Measurements from ENCODE around the gene C7.

Gene C7

DNA sequence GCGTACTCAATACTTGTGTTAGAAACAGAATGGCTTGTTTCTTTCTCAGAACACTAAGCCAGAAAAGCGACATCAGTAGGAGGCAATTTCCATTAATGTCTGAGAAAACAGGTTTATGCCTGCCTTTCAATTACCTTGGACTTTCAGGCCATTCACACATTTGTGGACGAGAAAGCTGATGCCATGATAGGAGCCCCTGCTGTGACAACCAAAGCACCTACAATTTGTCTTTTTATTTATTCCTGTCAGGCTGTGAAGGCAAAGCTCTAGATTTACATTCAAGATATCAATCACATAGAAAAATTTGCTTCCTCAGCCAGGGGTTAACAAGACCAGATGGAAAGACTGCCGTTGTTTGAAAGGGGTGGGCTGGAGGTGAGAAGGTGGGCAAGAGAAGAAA is 76.2 kb downstream of the C7 start:
- ChIA-PET CTCF (no interaction called here), POLR2A (no interaction called here)
- TF ChIP-seq, protein P1, sequence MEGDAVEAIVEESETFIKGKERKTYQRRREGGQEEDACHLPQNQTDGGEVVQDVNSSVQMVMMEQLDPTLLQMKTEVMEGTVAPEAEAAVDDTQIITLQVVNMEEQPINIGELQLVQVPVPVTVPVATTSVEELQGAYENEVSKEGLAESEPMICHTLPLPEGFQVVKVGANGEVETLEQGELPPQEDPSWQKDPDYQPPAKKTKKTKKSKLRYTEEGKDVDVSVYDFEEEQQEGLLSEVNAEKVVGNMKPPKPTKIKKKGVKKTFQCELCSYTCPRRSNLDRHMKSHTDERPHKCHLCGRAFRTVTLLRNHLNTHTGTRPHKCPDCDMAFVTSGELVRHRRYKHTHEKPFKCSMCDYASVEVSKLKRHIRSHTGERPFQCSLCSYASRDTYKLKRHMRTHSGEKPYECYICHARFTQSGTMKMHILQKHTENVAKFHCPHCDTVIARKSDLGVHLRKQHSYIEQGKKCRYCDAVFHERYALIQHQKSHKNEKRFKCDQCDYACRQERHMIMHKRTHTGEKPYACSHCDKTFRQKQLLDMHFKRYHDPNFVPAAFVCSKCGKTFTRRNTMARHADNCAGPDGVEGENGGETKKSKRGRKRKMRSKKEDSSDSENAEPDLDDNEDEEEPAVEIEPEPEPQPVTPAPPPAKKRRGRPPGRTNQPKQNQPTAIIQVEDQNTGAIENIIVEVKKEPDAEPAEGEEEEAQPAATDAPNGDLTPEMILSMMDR (IDR thresholded peaks at IDR 0.05; ENCODE audit: control extremely low read depth, extremely low read depth, low read depth, missing control alignments): no peak
- DNase-seq (ENCODE audit: extremely low spot score): no peak

DNA sequence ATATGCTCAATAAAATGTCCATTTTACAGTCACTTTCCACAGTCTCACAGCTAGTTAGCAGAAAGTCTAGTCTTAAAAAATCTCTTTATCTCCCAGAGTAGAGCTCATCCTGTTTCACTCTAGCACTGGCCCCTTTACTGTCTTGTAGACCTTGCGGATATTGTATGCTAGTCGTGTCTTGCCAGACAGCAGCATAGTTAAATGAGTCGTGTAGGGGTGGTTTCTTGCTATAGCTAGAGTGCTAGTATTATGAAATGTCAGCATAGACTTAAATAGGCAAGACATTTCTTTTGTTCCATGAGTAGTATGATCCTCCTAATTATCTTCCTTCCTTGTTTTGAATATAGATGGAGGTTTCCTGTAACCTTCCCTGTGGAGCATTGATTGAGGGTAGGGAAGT is 77.4 kb downstream of the C7 start:
- POLR2A ChIA-PET: no interaction called here
- DNase-seq (ENCODE audit: extremely low spot score): no peak
- CTCF ChIA-PET: interaction anchor here (0.9 to 1.1 kb wide), 2 partner anchors 9 to 23 kb away, joined by 3 read pairs; no protein-coding TSS in a partner anchor
- TF ChIP-seq, protein P1 (IDR thresholded peaks at IDR 0.05; ENCODE audit: control extremely low read depth, extremely low read depth, low read depth, missing control alignments): no peak

DNA sequence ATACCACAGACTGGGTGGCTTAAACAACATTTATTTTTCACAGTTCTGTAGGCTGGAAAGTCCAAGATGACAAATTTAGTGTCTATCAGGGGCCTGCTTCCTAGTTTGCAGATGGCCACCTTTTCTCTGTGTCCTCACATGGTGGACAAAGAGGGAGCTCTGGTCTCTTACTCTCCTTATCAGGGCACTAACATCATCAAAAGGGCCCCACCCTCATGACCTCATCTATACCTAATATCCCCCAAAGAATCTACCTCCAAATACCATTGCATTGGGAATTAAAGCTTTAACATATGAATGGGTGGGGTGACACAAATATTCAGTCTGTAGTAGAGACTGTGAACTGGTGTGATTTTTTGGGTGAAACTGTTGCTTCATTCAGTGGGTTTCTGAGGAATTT is 78.1 kb downstream of the C7 start:
- TF ChIP-seq, protein P1 (IDR thresholded peaks at IDR 0.05; ENCODE audit: control extremely low read depth, extremely low read depth, low read depth, missing control alignments): no peak
- ChIA-PET CTCF (interaction anchor here (1.1 kb wide), 1 partner anchor 24 kb away, joined by 3 read pairs; no protein-coding TSS in a partner anchor), POLR2A (no interaction called here)
- DNase-seq (ENCODE audit: extremely low spot score): no peak

DNA sequence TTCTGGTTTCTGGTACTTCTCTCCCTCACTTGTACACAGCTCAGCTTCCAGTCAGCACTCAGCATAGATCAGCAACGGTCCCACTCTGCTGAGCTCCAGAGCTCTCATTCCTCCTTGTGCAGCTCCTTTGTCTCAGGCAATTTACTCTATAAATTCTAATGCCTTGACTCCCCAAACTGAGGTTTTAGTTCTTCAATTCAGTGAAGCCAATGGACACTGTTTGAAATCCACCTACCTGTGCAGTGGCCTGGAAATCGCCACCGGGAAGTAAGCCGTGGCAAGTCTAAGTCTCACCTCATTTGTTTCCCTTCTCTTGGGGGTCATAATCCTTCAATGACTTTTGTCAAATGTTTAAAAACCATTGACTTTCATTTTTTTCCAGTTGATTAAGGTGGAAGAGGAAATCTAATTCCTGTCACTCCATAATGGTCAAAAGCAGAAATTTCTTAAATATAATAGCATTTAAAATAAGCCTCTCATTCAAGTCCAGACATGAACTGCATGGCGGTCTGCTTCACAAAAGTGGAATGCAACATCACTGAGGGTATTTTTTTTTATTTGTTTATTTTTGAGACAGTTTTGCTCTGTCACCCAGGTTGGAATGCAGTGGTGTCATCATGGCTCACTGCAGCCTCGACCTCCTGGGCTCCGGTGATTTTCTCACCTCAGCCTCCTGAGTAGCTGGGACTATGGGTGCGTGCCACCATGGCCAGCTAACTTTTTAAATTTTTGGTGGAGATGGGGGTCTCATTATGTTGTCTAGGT is 79.6 kb downstream of the C7 start:
- ChIA-PET CTCF (no interaction called here), POLR2A (no interaction called here)
- DNase-seq (ENCODE audit: extremely low spot score): no peak
- TF ChIP-seq, protein P1 (IDR thresholded peaks at IDR 0.05; ENCODE audit: control extremely low read depth, extremely low read depth, low read depth, missing control alignments): no peak

DNA sequence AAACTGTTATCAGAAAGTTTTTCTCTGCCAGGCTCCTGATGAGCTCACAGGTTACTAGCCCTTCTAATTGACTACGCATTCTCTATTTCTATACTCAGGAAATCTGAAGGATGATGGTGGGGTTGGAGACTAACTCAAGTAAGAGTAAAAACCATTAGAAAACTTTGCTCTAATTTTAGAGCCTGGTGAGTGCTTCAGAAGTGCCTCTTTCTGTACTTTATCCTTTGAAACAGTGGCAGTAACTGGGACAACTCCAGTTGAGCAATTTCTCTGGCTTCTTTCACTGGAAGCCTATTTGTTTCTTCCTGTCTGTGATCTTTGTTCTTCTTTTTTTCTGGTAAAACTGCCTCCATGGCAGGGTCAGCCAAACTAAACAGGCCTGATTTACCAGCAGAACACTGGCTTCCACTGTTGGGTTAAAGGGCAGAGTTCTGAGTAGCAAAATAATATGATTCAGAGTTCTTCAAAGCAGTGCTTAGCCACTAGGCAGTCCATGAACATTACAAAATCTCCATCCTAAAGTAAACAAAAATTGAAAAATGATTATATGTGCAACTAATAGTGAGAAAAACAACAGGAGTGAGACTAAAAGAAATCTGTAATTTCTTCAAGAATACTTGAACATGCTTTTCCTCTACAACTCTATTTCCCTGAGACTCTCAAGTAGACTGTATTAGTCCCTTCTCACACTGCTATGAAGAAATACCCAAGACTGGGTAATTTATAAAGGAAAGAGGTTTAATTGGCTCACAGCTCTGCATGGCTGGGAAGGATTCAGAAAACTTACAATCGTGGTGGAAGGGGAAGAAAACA is 82.1 kb downstream of the C7 start:
- POLR2A ChIA-PET: no interaction called here
- CTCF ChIA-PET: no interaction called here
- TF ChIP-seq, protein P1 (IDR thresholded peaks at IDR 0.05; ENCODE audit: control extremely low read depth, extremely low read depth, low read depth, missing control alignments): no peak
- DNase-seq (ENCODE audit: extremely low spot score): no peak

DNA sequence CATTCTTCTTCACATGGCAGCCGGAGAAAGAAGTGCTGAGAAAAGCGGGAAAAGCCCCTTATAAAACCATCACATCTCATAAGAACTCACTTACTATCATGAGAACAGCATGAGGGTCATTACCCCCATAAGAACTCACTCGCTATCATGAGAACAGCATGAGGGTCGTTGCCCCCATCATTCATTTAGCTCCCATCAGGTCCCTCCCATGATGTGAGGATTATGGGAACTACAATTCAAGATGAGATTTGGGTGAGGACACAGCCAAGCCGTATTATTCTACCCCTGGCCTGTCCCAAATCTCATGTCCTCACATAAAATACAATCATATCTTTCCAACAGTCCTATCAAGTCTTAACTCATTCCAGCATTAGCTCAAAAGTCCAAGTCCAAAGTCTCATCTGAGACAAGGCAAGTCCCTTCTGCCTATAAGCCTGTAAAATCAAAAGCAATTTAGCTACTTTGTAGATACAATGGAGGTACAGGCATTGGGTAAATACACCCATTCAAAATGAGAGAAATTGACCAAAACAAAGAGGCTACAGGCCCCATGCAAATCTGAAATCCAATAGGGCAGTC is 82.8 kb downstream of the C7 start:
- ChIA-PET CTCF (no interaction called here), POLR2A (no interaction called here)

More for the DNA sequence above, 82.8 kb downstream of the C7 start:
- TF ChIP-seq, protein P1 (IDR thresholded peaks at IDR 0.05; ENCODE audit: control extremely low read depth, extremely low read depth, low read depth, missing control alignments): no peak
- DNase-seq (ENCODE audit: extremely low spot score): no peak
